NCI-H1417 treated with DMSO at 0.1 percent for 48 hours (cell line): Measurements from ENCODE around the gene MOB1A.

Experiments
- DNase-seq: peaks from one replicate; lab custom pipeline; 2025; lab: John Stamatoyannopoulos, UW

The MOB1A gene

GRCh38 chr2:74103763-74104162 is 74.9 kb downstream of the MOB1A start:
- DNase-seq: no peak
